DOHH2 (cell line): ENCODE results near the gene TDG.

Source experiments
- EZH2phosphoT487 ChIP-seq: fragments of 200-600 bp; sonication (generic); IDR thresholded peaks from 2 replicates; pipeline ENCODE4 v1.6.1; 2017; ENCODE audit warnings: borderline replicate concordance, mild to moderate bottlenecking, antibody characterized with exemption, low read length, moderate library complexity, mixed read lengths
- TF ChIP-seq, protein P1 (sequence below): fragments of 200-600 bp; sonication (generic); IDR thresholded peaks from one replicate; pipeline ENCODE4 v1.5.1; 2014; ENCODE audit warnings: antibody characterized with exemption, mild to moderate bottlenecking, low read depth, low read length; ENCODE audit not compliant: poor library complexity, severe bottlenecking

DNA sequence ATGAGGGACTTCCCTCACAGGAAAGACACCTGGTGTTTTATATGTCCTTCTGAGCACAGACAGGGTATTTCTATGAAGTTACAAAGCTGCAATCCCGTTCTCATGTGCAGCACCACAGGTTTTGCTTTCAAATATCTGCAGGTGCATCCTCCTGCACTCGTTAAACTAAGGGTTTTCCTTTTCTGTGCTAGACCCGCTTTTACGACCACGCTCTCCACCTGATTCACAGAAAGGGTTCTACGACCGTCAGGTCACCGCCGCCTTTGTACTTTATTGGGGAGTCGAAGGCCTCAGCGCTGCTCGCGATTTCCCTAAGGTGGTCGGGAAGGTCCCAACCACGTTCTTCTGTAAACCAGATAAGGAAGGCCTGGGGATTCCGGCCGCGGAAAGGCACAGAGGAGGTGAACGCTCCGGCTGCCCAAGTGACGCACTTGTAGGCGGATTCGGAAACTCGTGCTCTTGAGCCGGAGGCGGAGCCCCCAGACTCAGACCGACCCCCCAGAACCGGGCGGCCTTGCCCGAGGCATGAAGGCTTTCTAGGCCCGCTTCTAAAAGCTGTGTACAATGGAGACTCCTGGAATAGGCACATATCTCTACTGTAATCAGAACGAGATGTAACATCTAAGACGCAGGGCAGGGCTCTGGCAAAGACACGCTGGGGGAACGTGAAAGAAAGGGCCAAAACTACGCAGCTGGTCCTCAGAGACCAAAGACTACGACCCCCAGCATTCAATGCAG, 36.5 kb upstream of the TDG start:
- TF ChIP-seq, protein P1, sequence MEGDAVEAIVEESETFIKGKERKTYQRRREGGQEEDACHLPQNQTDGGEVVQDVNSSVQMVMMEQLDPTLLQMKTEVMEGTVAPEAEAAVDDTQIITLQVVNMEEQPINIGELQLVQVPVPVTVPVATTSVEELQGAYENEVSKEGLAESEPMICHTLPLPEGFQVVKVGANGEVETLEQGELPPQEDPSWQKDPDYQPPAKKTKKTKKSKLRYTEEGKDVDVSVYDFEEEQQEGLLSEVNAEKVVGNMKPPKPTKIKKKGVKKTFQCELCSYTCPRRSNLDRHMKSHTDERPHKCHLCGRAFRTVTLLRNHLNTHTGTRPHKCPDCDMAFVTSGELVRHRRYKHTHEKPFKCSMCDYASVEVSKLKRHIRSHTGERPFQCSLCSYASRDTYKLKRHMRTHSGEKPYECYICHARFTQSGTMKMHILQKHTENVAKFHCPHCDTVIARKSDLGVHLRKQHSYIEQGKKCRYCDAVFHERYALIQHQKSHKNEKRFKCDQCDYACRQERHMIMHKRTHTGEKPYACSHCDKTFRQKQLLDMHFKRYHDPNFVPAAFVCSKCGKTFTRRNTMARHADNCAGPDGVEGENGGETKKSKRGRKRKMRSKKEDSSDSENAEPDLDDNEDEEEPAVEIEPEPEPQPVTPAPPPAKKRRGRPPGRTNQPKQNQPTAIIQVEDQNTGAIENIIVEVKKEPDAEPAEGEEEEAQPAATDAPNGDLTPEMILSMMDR, result no peak
- TF ChIP-seq EZH2phosphoT487, result no peak
